Stimulated activated naive B cell treated with anti-CD40 and anti-IgM and Interleukin-4, amounts not matched to agents 10 μg/mL and 1 μg/mL and 100 μg/mL, for 72 hours (primary cell): ENCODE measurements around the gene MMEL1.

ENCODE experiments used
- ATAC-seq, 2 donors: fragments of 150-1000 bp; cut with Tn5 transposase; replicated peaks; 2 replicates each; pipeline ENCODE4 v1.10.0; 2021; ENCODE audit warnings: moderate library complexity in 1 of 2
- DNase-seq: peaks from one replicate; pipeline ENCODE4 v3.0.0; 2021
- H3K27ac Mint-ChIP-seq: one replicate; pipeline ENCODE4 v1.8.0; 2022; ENCODE audit warnings: mild to moderate bottlenecking, mixed read lengths
- H3K27me3 Mint-ChIP-seq, 2 donors: one replicate each; pipeline ENCODE4 v1.8.0; 2022; ENCODE audit warnings: mixed read lengths in 2 of 2
- H3K36me3 Mint-ChIP-seq, 2 donors: one replicate each; pipeline ENCODE4 v1.8.0; 2022; ENCODE audit warnings: mixed read lengths in 2 of 2, mild to moderate bottlenecking in 1 of 2
- H3K4me1 Mint-ChIP-seq, 2 donors: one replicate each; pipeline ENCODE4 v1.8.0; 2022; ENCODE audit warnings: mixed read lengths in 2 of 2, mild to moderate bottlenecking in 1 of 2
- H3K4me3 Mint-ChIP-seq, 2 donors: one replicate each; pipeline ENCODE4 v1.8.0; 2022; ENCODE audit warnings: mild to moderate bottlenecking in 2 of 2, mixed read lengths in 2 of 2, moderate library complexity in 1 of 2
- H3K9me3 Mint-ChIP-seq, 2 donors: one replicate each; pipeline ENCODE4 v1.8.0; 2022; ENCODE audit warnings: mixed read lengths in 2 of 2, mild to moderate bottlenecking in 1 of 2

MMEL1 gene

DNA sequence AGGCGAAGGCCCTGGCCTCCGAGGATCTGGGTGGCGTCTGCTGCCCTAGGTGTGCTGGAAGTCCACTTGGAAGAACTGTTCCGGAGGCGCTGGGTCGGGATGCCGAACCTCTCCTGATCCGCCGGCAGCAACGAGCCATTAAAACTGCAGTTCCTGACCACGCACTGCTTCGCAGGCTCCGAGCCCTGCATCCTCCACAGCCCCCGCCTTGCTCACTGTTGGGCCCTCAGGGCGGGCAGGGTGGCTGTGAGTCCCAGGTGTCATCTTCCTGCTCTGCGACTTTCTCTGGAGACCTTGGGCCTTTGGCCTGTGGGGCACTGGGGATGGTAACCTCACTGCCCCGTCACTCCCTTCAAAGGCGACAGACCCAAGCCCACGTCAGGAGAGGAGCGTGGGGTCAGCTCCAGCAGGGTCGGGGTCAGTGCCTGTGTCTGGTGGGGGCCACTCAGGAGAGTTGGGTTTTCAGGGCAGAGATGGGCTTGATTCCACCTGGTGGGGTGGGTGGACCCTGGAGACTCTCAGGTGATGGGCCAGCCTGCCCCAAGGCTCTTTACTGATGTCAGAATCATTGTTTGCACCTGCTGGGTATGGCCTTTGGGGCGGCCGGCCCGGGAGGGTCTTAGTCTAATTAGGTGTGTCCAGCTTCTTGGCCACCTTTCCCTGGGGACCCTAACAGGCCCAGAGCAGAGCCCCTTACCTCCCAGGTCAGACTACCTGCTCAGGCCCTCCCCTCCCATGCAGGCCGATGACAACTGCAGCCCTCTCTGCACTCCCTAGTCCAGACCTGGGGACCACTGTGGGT lies 43.2 kb downstream of the MMEL1 start:
- Mint-ChIP-seq H3K9me3 (no peaks in the 10 kb centered on the region), H3K4me1 (peaks cover 9 to 33% of the 10 kb centered on the region in 2 donors), H3K27ac (peak overlapping the region; percentile 20), H3K4me3 (no peak overlapping the region), H3K36me3 (peaks cover 5 to 14% of the 10 kb centered on the region in 2 donors), H3K27me3 (peaks cover 0 to 15% of the 10 kb centered on the region in 2 donors)
- ATAC-seq (no peak), DNase-seq (no peak)

DNA sequence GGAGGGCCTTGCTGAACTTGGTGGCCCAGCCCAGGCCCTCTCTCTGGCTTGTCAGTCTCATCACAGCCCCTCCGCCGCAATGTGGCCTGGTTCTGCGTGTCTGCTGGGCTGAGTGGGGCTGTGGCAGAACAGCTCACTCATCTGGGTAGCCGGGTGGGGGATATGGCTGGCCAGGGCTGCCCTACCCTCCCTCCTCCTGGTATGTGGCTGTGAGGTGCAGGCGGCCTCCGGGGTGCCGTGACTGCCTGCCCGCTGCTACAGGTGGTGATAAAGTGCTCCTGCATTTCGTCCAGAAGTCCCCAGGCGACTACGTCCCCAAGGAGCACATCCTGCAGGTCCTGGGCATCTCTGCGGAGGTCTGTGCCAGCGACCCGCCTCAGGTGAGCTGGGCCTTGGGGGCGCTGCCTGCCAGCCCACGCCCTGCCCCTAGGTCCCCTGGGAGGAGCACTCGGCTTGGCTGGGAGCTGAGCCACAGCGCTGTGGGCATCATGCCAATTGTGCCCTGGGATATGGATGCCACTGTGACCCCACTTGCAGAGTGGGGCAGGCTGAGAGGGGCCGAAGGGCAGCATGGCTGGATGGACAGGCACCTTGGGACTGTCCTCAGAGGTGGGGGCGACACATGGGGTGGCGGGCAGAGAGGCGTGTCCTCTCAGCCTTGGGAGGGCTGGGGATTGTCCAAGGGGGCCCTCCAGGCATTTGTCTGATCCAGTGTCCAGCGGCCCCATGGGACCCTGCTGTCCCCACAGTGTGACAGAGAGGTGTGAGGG lies 44.0 kb downstream of the MMEL1 start:
- ATAC-seq (no peak), DNase-seq (no peak)
- no peak overlapping the region for H3K27ac Mint-ChIP-seq
- peaks cover 16 to 35% of the 10 kb centered on the region in 2 donors for H3K4me1 Mint-ChIP-seq
- peaks cover 5 to 14% of the 10 kb centered on the region in 2 donors for H3K36me3 Mint-ChIP-seq
- peaks cover 0 to 7% of the 10 kb centered on the region in 2 donors for H3K27me3 Mint-ChIP-seq
- H3K4me3 Mint-ChIP-seq, result no peak overlapping the region
- H3K9me3 Mint-ChIP-seq, result no peaks in the 10 kb centered on the region

DNA sequence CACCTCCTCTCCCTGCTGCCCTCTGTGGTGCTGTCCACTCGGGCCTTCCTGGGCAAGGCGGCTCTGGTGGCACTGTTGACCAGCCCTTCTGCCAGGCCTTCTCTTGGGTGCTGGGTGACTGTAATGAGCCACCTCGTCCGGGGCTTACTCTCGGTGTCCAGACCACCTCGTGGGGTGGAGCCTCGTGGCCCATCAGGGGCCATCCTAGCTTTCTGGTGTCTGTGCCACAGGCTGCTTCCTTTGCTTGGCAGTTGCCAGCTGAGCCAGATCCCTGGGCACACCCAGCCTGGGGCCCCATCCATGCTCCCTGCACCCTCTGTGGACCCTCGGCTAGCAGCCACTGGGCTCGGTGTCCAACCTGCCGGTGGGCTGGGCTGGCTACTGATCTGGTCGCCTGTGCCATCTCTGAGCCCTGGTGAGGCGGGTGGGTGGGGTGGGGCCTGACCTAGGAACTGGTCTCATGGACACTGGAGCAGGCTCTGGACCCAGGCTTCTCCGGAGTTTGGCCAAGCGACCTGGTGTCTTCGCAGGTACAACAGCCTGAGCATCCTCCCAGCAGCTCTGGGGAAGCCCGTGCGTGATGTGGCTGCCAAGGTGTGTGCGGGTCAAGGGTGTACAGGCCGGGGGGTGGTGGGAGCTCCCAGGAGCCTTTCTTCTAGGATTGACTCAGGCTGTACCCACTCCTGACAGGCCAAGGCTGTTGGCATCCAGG lies 44.8 kb downstream of the MMEL1 start:
- H3K4me3 Mint-ChIP-seq, result peak overlapping the region; percentile 55 to 92
- ATAC-seq (no peak), DNase-seq (no peak)
- no peak overlapping the region for H3K27ac Mint-ChIP-seq
- no peaks in the 10 kb centered on the region for H3K9me3 Mint-ChIP-seq
- H3K27me3 Mint-ChIP-seq, result peaks cover 0 to 5% of the 10 kb centered on the region in 2 donors
- peaks cover 5 to 14% of the 10 kb centered on the region in 2 donors for H3K36me3 Mint-ChIP-seq
- H3K4me1 Mint-ChIP-seq, result peaks cover 22 to 42% of the 10 kb centered on the region in 2 donors

DNA sequence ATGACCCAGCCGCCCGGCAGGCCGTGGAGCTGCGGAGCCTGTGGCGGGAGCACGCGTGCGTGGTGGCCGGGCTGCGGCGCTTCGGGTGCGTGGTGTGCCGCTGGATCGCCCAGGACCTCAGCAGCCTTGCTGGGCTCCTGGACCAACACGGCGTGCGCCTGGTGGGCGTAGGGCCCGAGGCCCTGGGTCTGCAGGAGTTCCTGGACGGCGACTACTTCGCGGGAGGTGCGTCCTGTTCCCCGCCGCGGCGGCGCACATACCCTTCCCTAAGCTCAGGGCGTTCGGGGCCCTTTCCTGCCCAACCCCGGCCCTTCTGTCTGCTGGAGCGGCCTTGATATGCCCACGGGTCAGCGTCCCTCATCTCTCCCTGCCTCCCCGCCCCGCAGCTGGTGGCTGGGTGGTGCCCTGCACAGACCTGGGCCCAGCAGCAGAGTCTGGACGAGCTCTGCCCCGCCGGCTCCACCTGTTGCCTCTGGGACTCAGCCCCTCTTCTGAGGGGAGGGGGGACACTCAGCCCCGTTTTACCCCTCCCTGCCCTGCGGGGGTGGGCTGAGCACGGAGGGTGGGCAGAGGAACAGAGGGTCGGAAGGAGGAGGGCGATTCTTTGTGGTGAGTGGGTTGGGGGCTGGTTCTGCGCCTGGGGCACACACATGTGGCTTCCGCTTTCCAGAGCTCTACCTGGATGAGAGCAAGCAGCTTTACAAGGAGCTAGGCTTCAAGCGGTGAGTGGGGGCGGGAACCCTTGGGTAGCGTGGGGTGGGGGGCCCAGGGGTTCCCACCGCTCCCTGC lies 45.6 kb downstream of the MMEL1 start:
- no peaks in the 10 kb centered on the region for H3K27me3 Mint-ChIP-seq
- peak overlapping the region; percentile 85 to 92 for H3K4me3 Mint-ChIP-seq
- peaks cover 5 to 16% of the 10 kb centered on the region in 2 donors for H3K36me3 Mint-ChIP-seq
- no peaks in the 10 kb centered on the region for H3K9me3 Mint-ChIP-seq
- peak overlapping the region; percentile 9 for H3K27ac Mint-ChIP-seq
- no peak for ATAC-seq
- no peak for DNase-seq
- peaks cover 23 to 45% of the 10 kb centered on the region in 2 donors for H3K4me1 Mint-ChIP-seq

DNA sequence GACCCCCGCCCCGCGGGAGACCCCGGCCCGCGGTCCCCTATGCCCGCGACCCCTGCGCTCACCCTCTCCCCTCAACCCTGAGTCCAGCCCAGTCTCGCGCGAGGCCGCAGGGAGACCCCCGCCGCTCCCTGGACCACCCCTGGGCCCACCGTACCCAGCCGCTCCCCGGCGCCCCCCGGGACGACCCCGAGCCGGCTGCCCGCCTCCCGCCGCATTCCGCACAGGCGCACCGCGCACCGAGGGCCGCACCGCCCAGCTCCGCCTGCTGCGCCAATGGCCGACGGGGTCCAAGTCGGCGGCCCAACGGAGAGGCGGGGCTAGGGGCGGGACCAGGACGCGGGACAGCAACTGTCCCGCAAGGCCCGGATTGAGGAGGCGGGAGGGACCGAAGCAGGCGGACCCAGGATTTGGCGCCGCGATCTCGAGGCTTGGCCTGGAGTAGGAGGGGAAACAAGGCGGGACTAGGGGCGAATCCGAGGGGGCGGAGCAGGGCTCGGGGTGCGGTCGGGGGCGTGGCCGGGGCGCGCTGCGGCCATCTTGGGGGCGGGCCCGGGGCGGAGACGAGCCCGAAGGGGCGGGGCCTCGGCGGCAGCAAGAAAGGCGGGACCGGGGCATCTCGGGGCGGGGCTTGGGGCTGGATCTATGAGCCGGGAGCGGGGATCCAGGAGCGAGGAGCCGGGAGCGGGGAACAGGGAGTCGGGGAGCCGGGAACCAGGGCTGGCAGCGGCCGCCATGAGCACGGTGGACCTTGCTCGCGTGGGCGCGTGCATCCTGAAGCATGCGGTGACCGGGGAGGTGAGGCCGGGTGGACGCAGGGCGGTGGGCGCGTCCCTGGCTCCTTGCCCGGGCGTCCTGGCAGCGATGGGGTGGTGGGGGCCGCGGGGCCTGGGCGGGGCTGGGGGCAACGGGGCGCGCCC lies 46.4 kb downstream of the MMEL1 start, which contains the start of gene PRXL2B:
Gene PRXL2B, plus strand, starts transcription at position 624 of the 917 bp plus-strand sequence. Its CDS starts 109 bp downstream, at position 733.
- Mint-ChIP-seq H3K36me3 (peaks cover 5 to 23% of the 10 kb centered on the region in 2 donors), H3K4me1 (peaks cover 29 to 54% of the 10 kb centered on the region in 2 donors), H3K4me3 (peak within 1 kb of the TSS; percentile 89 to 92), H3K27me3 (no peaks in the 10 kb centered on the region), H3K9me3 (no peaks in the 10 kb centered on the region), H3K27ac (peak within 1 kb of the TSS; percentile 98)
- DNase-seq, result peak; percentile 98
- peak; percentile 76 to 78 for ATAC-seq

DNA sequence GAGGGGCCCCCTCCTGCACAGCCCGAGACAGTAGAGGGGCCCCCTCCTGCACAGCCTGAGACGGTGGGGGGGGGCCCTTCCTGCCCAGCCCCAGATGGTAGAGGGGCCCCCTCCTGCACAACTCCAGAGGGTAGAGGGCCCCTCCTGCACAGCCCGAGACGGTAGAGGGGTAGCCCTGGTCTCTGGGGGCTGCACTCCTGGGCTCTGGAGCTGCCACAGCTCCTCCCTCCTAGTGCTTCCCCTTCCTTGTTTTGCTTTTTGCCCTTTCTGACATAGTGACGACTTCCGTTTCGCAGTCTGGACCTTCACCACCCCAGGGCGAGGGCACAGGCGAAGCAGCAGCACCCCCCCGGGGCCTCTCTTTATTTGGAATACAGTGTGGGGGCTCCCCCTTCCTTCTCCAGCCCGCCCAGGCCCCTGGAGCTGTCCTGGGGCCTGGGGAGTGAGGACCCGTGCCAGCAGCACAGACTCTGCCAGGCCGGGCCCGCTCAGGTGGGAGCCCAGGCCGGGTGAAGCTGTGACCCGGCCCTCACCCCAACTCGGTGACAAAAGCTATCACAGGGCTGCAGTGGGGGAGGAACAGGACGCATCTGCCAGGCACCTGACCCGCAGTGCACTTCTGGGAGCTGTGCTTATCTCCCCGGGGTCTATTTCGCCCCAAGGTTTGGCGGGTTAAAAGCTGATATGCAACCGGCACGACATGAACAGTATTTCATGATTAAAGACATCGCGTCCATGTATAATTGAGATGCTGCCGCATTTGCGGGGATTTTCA lies 47.3 kb downstream of the MMEL1 start:
- peaks cover 36 to 63% of the 10 kb centered on the region in 2 donors for H3K4me1 Mint-ChIP-seq

DNA sequence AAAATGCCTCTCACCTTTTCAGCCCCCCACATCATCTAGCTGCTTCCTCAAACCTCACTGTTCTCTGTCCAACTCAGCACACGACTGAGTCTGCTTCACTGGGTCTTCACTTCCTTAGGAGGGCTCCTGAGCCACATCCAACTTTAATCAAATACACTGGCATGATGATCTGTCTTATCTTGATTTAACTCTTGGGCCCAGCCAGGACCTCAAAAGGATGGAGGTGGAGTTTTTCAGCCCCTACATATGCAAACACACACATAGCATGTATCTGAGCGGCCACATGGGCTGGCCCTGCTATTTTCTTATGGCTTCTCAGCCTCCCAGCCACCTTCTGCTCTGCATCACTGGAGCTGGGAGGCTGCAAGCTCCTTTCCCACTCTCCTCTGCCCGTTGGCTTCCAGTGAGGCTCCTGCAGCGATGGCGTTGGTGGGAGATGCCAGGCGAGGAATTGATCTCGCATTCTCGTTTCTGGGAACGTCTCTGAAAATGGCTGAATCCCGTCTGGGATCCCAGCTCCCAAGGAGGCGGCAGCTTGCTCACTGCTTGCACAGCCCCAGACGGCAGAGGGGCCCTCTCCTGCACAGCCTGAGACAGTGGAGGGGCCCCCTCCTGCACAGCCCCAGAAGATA lies 48.0 kb downstream of the MMEL1 start:
- Mint-ChIP-seq H3K4me1 (peaks cover 39 to 70% of the 10 kb centered on the region in 2 donors), H3K4me3 (peak overlapping the region; percentile 89 to 92), H3K27me3 (no peaks in the 10 kb centered on the region), H3K9me3 (peaks cover 0 to under 1% of the 10 kb centered on the region in 2 donors), H3K27ac (peak overlapping the region; percentile 98), H3K36me3 (peaks cover 5 to 20% of the 10 kb centered on the region in 2 donors)
- no peak for ATAC-seq
- no peak for DNase-seq

More for the DNA sequence above, 47.3 kb downstream of the MMEL1 start:
- Mint-ChIP-seq H3K27ac (peak overlapping the region; percentile 98), H3K36me3 (peaks cover 5 to 24% of the 10 kb centered on the region in 2 donors), H3K27me3 (no peaks in the 10 kb centered on the region), H3K4me3 (peak overlapping the region; percentile 89 to 92), H3K9me3 (no peaks in the 10 kb centered on the region)
- peak; percentile 80 for DNase-seq
- ATAC-seq, result peak; percentile 67 to 71

DNA sequence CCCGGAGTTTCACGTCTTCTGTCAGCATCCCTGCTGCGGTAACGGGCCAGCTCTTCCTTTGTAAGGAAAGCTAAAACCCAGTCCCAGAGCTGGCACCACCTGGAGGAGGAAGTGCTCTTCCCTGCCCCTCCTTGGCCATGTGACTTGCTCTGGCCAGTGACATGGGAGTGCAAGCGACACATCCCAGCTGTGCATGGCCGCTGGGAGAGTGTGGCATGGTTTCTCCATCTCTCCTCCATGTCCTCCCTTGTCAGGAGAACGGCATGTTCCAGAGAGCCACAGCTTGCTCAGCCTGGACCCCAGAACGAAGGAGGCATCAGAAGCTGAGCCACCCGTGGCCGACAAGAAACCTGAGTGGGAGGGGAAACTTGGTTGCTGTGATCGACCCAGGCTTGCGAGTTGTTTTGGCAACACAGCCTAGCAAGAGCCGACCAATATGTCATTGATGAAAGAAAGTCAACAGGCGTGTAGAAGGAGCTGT lies 48.9 kb downstream of the MMEL1 start:
- Mint-ChIP-seq H3K27ac (peak overlapping the region; percentile 98), H3K4me3 (peak overlapping the region in 1 of 2 donors; percentile 29), H3K4me1 (peaks cover 46 to 79% of the 10 kb centered on the region in 2 donors), H3K27me3 (no peaks in the 10 kb centered on the region), H3K9me3 (peaks cover 1 to 5% of the 10 kb centered on the region in 2 donors), H3K36me3 (peaks cover 6 to 14% of the 10 kb centered on the region in 2 donors)
- no peak for DNase-seq
- ATAC-seq, result no peak

DNA sequence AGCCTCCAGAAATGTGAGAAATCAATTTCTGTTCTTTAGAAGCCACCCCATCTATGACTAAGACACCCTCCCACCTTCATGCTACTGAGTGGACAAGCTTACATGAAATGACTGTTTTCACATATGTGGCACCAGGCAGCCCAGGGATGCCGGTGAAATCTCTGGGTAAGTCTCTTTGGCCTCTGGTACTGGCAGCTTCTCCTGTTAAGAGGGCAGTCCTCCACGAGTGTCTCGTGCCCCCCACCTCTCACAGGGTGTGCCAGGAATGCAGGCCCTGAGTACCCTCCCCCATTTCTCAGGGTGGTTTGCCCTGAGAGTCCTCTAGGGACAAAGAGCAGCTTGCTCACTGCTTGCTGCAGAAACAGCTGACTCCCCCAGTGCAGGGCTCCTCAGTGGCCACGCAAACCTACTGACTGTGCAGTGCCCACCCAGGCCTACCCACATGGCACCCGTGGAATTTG lies 49.5 kb downstream of the MMEL1 start:
- ATAC-seq, result no peak
- peaks cover 8 to 16% of the 10 kb centered on the region in 2 donors for H3K36me3 Mint-ChIP-seq
- peak overlapping the region in 1 of 2 donors; percentile 29 for H3K4me3 Mint-ChIP-seq
- no peaks in the 10 kb centered on the region for H3K27me3 Mint-ChIP-seq
- DNase-seq, result no peak
- H3K27ac Mint-ChIP-seq, result peak overlapping the region; percentile 98
- peaks cover 3 to 8% of the 10 kb centered on the region in 2 donors for H3K9me3 Mint-ChIP-seq
- peaks cover 51 to 84% of the 10 kb centered on the region in 2 donors for H3K4me1 Mint-ChIP-seq

DNA sequence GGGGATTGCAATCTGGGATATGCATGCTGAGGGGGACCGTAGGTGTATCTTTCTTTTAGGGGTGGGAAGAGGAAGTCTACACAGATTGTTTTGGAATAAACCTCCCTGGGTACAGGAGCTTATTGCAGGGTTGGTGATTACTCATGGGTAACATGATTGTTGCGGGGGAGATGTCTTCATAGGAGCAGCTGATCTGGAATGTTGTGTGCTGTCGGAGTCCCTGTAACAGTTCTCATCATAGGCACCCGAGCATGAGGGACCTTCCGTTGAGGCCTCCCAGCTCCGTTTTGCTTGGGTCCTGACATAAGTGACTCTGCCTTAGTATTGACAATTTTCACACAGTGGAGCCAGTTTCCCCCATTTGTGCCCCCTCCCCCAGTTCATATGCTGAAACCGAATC lies 50.4 kb downstream of the MMEL1 start:
- Mint-ChIP-seq H3K9me3 (peaks cover 3 to 8% of the 10 kb centered on the region in 2 donors), H3K4me3 (no peak overlapping the region), H3K36me3 (peaks cover 7 to 16% of the 10 kb centered on the region in 2 donors), H3K4me1 (peaks cover 56 to 86% of the 10 kb centered on the region in 2 donors), H3K27ac (peak overlapping the region; percentile 96), H3K27me3 (no peaks in the 10 kb centered on the region)
- DNase-seq, result no peak
- no peak for ATAC-seq

DNA sequence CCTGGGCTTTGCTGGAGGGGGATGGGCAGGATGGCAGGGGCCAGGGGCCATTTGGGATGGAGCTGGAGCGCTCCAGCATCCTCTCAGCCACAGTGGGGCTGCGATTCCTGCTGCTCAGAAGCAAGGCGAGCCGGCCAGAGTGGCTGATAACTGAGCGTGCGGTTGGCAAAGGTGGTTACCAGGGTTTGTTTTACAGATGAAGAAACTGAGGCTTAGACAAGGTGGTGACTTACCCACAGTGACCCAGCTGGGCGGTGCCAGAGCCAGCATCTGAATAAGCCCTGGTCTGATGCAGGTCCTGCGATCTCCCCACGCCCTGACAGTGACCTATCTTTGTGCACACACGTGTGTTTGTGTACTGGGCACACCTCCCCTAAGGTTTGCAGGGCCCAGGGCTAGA lies 52.1 kb downstream of the MMEL1 start:
- peak overlapping the region; percentile 96 for H3K27ac Mint-ChIP-seq
- peaks cover 3 to 8% of the 10 kb centered on the region in 2 donors for H3K9me3 Mint-ChIP-seq
- no peaks in the 10 kb centered on the region for H3K27me3 Mint-ChIP-seq
- H3K4me3 Mint-ChIP-seq, result peak overlapping the region in 1 of 2 donors; percentile 65
- no peak for ATAC-seq
- H3K36me3 Mint-ChIP-seq, result peaks cover 6 to 16% of the 10 kb centered on the region in 2 donors
- DNase-seq, result no peak
- peaks cover 66 to 100% of the 10 kb centered on the region in 2 donors for H3K4me1 Mint-ChIP-seq
